H1 (cell line): ENCODE results near the gene NUP155. TPM values are rescaled to one million over a fixed set of nuclear protein-coding genes. Genes with fewer than 3 reads are reported as not detected.

Experiments
- CTCF ChIA-PET: fragments of 300-600 bp; sonication (Branson Sonifier 250); formaldehyde crosslinking; loops from one replicate; lab custom pipeline; 2021; ENCODE audit not compliant: partially characterized antibody; lab: Charles Lee
- POLR2A ChIA-PET: fragments of 300-600 bp; sonication (Branson Sonifier 250); formaldehyde crosslinking; loops from one replicate; lab custom pipeline; 2021; ENCODE audit warnings: inconsistent platforms; ENCODE audit not compliant: partially characterized antibody; lab: Charles Lee
- DNase-seq, 2 experiments: peaks; one replicate each; pipeline versions ENCODE4 v3.0.0 to v3.0.0-alpha.2; 2010 to 2022; ENCODE audit warnings: low spot score in 2 of 2, low read depth in 1 of 2, mixed read lengths in 1 of 2
- FAIRE-seq: peaks from 2 replicates; lab custom pipeline; 2011; peaks lifted over from hg19 to GRCh38; lab: Jason Lieb, UNC
- H2AFZ ChIP-seq: 2 replicates; pipeline ENCODE4 v1.8.1; 2012; ENCODE audit warnings: low read length, inconsistent platforms
- H2AK5ac ChIP-seq: 2 replicates; pipeline ENCODE4 v1.6.1; 2013; ENCODE audit warnings: low read depth, low read length
- H2BK120ac ChIP-seq: replicated peaks from 2 replicates; pipeline ENCODE3; 2013; ENCODE audit warnings: low read depth, low read length, inconsistent platforms
- H2BK12ac ChIP-seq: 2 replicates; pipeline ENCODE4 v1.6.1; 2013; ENCODE audit warnings: low read depth, low read length
- H2BK15ac ChIP-seq: 2 replicates; pipeline ENCODE4 v1.6.1; 2013; ENCODE audit warnings: low read length
- H2BK20ac ChIP-seq: 2 replicates; pipeline ENCODE4 v1.6.1; 2013; ENCODE audit warnings: low read length
- H2BK5ac ChIP-seq: 2 replicates; pipeline ENCODE4 v1.6.1; 2013; ENCODE audit warnings: low read depth, low read length
- H3K14ac ChIP-seq: 2 replicates; pipeline ENCODE4 v1.6.1; 2013; ENCODE audit warnings: inconsistent platforms; ENCODE audit not compliant: insufficient read length
- H3K18ac ChIP-seq: 2 replicates; pipeline ENCODE4 v1.6.1; 2013; ENCODE audit warnings: low read length; ENCODE audit errors: extremely low read depth
- H3K23ac ChIP-seq: 2 replicates; pipeline ENCODE4 v1.6.1; 2013; ENCODE audit warnings: inconsistent platforms; ENCODE audit not compliant: insufficient read length
- H3K23me2 ChIP-seq: 2 replicates; pipeline ENCODE4 v1.6.1; 2013; ENCODE audit warnings: low read depth, low read length
- H3K27ac ChIP-seq: 2 replicates; pipeline ENCODE4 v1.6.1; 2011; ENCODE audit warnings: low read depth, low read length, inconsistent platforms
- H3K27me3 ChIP-seq, 4 experiments: replicated peaks in 1 of 4; 1 replicate in 1 of 4; 2 replicates in 3 of 4; pipeline versions ENCODE4 v1.6.1 to v1.8.1; 2011 to 2013; ENCODE audit warnings: low read length in 3 of 4, mild to moderate bottlenecking in 3 of 4, inconsistent platforms in 2 of 4, mixed read lengths in 2 of 4, moderate library complexity in 1 of 4; ENCODE audit not compliant: control insufficient read depth in 3 of 4, insufficient read depth in 3 of 4; ENCODE audit errors: extremely low read depth in 1 of 4
- H3K36me3 ChIP-seq, 4 experiments: 2 replicates each; pipeline versions ENCODE4 v1.6.1 to v1.8.1; 2011 to 2013; ENCODE audit warnings: mild to moderate bottlenecking in 4 of 4, low read length in 3 of 4, moderate library complexity in 2 of 4, control low read depth in 1 of 4, inconsistent platforms in 1 of 4; ENCODE audit not compliant: insufficient read depth in 4 of 4, control insufficient read depth in 2 of 4
- H3K4ac ChIP-seq: replicated peaks from 2 replicates; pipeline ENCODE3; 2013; ENCODE audit warnings: low read length, low read depth, mixed read lengths, inconsistent platforms; ENCODE audit not compliant: insufficient read length
- H3K4me1 ChIP-seq, 4 experiments: replicated peaks in 1 of 4; 1 replicate in 1 of 4; 2 replicates in 3 of 4; pipeline versions ENCODE4 v1.6.1 to v1.8.1; 2011 to 2013; ENCODE audit warnings: low read length in 3 of 4, inconsistent platforms in 2 of 4, mixed read lengths in 1 of 4; ENCODE audit not compliant: insufficient read depth in 4 of 4, control insufficient read depth in 3 of 4
- H3K4me2 ChIP-seq, 2 experiments: 2 replicates each; pipeline versions ENCODE4 v1.6.1 to v1.8.1; 2011 to 2013; ENCODE audit warnings: low read depth in 2 of 2, low read length in 2 of 2, control low read depth in 1 of 2, inconsistent platforms in 1 of 2, mild to moderate bottlenecking in 1 of 2; ENCODE audit not compliant: insufficient read depth in 1 of 2
- H3K4me3 ChIP-seq, 4 experiments: fragments of 200-600, 300-600 bp in 1 of 4; sonication (generic), shearing (Covaris generic), sonication (Bioruptor Twin) in 1 of 4; 2 replicates each; pipeline versions ENCODE4 v1.5.1 to v1.8.1; 2011 to 2016; ENCODE audit warnings: low read length in 4 of 4, low read depth in 3 of 4, control low read depth in 2 of 4, inconsistent platforms in 2 of 4, mild to moderate bottlenecking in 2 of 4, mixed read lengths in 1 of 4, moderate library complexity in 1 of 4; ENCODE audit not compliant: insufficient read depth in 2 of 4; ENCODE audit errors: extremely low read depth in 1 of 4
- H3K56ac ChIP-seq: replicated peaks from 2 replicates; pipeline ENCODE3; 2013; ENCODE audit warnings: low read depth, mild to moderate bottlenecking, mixed read lengths, low read length, inconsistent platforms; ENCODE audit not compliant: insufficient read length
- H3K79me1 ChIP-seq: 2 replicates; pipeline ENCODE4 v1.6.1; 2013; ENCODE audit warnings: low read depth, low read length, control low read depth
- H3K79me2 ChIP-seq, 2 experiments: 2 replicates each; pipeline versions ENCODE4 v1.6.1 to v1.8.1; 2012 to 2013; ENCODE audit warnings: low read length in 2 of 2, mild to moderate bottlenecking in 2 of 2, inconsistent platforms in 1 of 2; ENCODE audit not compliant: insufficient read depth in 2 of 2, control insufficient read depth in 1 of 2
- H3K9ac ChIP-seq, 4 experiments: replicated peaks in 1 of 4; 1 replicate in 1 of 4; 2 replicates in 3 of 4; pipeline versions ENCODE4 v1.6.1 to v1.8.1; 2011 to 2013; ENCODE audit warnings: low read depth in 3 of 4, low read length in 3 of 4, control low read depth in 2 of 4, mild to moderate bottlenecking in 2 of 4, moderate library complexity in 2 of 4, inconsistent platforms in 1 of 4; ENCODE audit errors: extremely low read depth in 1 of 4
- H3K9me3 ChIP-seq, 2 experiments: 2 replicates each; pipeline versions ENCODE4 v1.6.1 to v1.8.1; 2012 to 2013; ENCODE audit warnings: mild to moderate bottlenecking in 2 of 2, moderate library complexity in 2 of 2, control low read depth in 1 of 2, inconsistent platforms in 1 of 2, low read depth in 1 of 2, low read length in 1 of 2, mixed read lengths in 1 of 2; ENCODE audit not compliant: insufficient read depth in 2 of 2
- H4K20me1 ChIP-seq, 2 experiments: replicated peaks in 1 of 2; 2 replicates each; pipeline versions ENCODE3 to v1.8.1; 2011 to 2013; ENCODE audit warnings: inconsistent platforms in 2 of 2, low read length in 2 of 2, mild to moderate bottlenecking in 1 of 2; ENCODE audit not compliant: insufficient read depth in 2 of 2, control insufficient read depth in 1 of 2
- H4K5ac ChIP-seq: 2 replicates; pipeline ENCODE4 v1.6.1; 2013; ENCODE audit warnings: low read length, low read depth, mixed read lengths, inconsistent platforms; ENCODE audit not compliant: insufficient read length
- H4K8ac ChIP-seq: 2 replicates; pipeline ENCODE4 v1.8.0; 2013; ENCODE audit warnings: mild to moderate bottlenecking, moderate library complexity, low read length, inconsistent platforms; ENCODE audit not compliant: insufficient read depth; ENCODE audit errors: extremely low read depth
- H4K91ac ChIP-seq: replicated peaks from 2 replicates; pipeline ENCODE3; 2013; ENCODE audit warnings: low read length, mixed read lengths, inconsistent platforms; ENCODE audit not compliant: insufficient read length
- CBX5 ChIP-seq: fragments of 300-800, 300-1000 bp; sonication (generic); IDR thresholded peaks from 2 replicates; pipeline ENCODE4 v1.7.1; 2016; ENCODE audit warnings: antibody characterized with exemption, low read length, low read depth
- WGBS, 2 experiments: shearing (Covaris generic) in 1 of 2; methylation state at CpG; one replicate each; pipeline versions ENCODE4 v1.1.6 to v1.1.7; 2013 to 2015; ENCODE audit warnings: low lambda C conversion rate in 2 of 2, mixed read lengths in 2 of 2, inconsistent platforms in 1 of 2, low coverage in 1 of 2, missing lambda C conversion rate in 1 of 2; ENCODE audit not compliant: insufficient replicate concordance in 2 of 2, insufficient coverage in 1 of 2, insufficient read length in 1 of 2; ENCODE audit errors: extremely low coverage in 1 of 2, missing lambda C conversion rate in 1 of 2; 5-methylcytosine and 5-hydroxymethylcytosine counted together
- polyA plus RNA-seq, 7 experiments: library from polyadenylated mRNA; depleted of rRNA in 3 of 7; stranded (reverse) in 5 of 7; unstranded in 2 of 7; fragments of >200 nt in 5 of 7; fragments of 200-250 nt in 2 of 7; gene quantifications; 1 replicate in 5 of 7; 2 replicates in 1 of 7; 4 replicates in 1 of 7; pipeline versions ENCODE4 v1.2.1 to v1.2.3, GENCODE V29; 2011 to 2013; ENCODE audit warnings: missing spikeins in 2 of 7, mixed read lengths in 2 of 7
- total RNA-seq: library from RNA; stranded (reverse); fragmentation: NEBNext Ultra II Directional; extraction: Animal tissue kit (Norgen Biotek cat#: 25700); gene quantifications from 2 replicates; pipeline ENCODE4 v1.2.1, GENCODE V29; 2021

Gene NUP155
- total and polyA plus RNA-seq, 2 of the 8 experiments (the other 6 are each of a cell fraction or from before 2014, with no cell fraction given), result 27.1 to 91.6 TPM

GRCh38 chr5:37400501-37400900 is 29.6 kb upstream of the NUP155 start:
- Histone ChIP-seq H2BK5ac (no peak overlapping the region), H2BK20ac (no peak overlapping the region), H3K4me3 (no peak overlapping the region), H3K9ac (no peak overlapping the region), H4K20me1 (no peaks in the 10 kb centered on the region), H3K79me2 (no peaks in the 10 kb centered on the region), H4K91ac (no peak overlapping the region), H3K36me3 (no peaks in the 10 kb centered on the region; a peak in 1 of 8 replicates), H3K18ac (no peak overlapping the region), H4K8ac (no peak overlapping the region), H2BK15ac (no peak overlapping the region), H3K23me2 (0 out of 2 replicates have a peak, but pooled peaks cover 2% of the 10 kb centered on the region), H3K27ac (no peak overlapping the region), H3K27me3 (no peaks in the 10 kb centered on the region), H2BK12ac (no peak overlapping the region), H2AFZ (no peak overlapping the region), H3K4me2 (no peak overlapping the region), H3K23ac (no peak overlapping the region), H2BK120ac (no peak overlapping the region), H4K5ac (no peak overlapping the region), H3K79me1 (no peaks in the 10 kb centered on the region), H2AK5ac (no peak overlapping the region), H3K4me1 (no peaks in the 10 kb centered on the region), H3K4ac (no peak overlapping the region), H3K9me3 (no peaks in the 10 kb centered on the region), H3K56ac (no peak overlapping the region), H3K14ac (no peak overlapping the region)
- WGBS, 2 experiments, result 82% methylated on average over 4 of the region's 4 CpGs; no CpG with 5 or more reads in 1 of the 2 experiments
- ChIA-PET POLR2A (no interaction called here), CTCF (interaction anchor here (1.7 kb wide), 1 partner anchor 10 kb away, joined by 3 read pairs; no protein-coding TSS in a partner anchor)
- DNase-seq, result no peak
- FAIRE-seq, result no peak
- no peak for TF ChIP-seq CBX5
